Measurements from ENCODE around the gene MAMSTR. TPM values are rescaled to one million over a fixed set of nuclear protein-coding genes. Genes with fewer than 3 reads are reported as not detected.

Gene MAMSTR
- total RNA-seq, 1 donor from 2014 or later: 0.32 TPM

DNA sequence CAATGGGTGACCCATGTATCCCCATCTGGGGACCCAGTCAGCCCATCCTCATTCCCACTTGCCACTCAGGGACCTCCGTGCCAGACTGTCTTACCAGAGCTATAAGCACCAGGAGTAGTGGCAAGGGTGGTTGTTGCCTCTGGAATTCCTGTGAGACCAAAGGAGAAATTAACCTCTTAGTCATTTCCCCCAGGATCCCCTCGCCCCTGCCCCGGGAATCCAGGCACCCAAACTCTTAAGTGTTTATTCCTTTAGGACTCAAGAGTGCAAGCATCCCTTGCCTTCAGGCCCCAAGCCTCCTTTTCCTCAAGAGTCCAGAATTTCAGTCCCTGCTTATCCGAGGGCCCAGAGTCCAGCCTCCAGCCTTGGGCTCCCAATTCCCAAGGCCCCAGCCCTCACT, 55.9 kb downstream of the MAMSTR start:
- no peaks in the 10 kb centered on the region for H3K9me3 ChIP-seq
- no peaks in the 10 kb centered on the region for H3K4me1 ChIP-seq
- DNase-seq (ENCODE audit: low spot score in 2 of 2): no peak
- H3K36me3 ChIP-seq: no peaks in the 10 kb centered on the region
- TF ChIP-seq, protein P1, sequence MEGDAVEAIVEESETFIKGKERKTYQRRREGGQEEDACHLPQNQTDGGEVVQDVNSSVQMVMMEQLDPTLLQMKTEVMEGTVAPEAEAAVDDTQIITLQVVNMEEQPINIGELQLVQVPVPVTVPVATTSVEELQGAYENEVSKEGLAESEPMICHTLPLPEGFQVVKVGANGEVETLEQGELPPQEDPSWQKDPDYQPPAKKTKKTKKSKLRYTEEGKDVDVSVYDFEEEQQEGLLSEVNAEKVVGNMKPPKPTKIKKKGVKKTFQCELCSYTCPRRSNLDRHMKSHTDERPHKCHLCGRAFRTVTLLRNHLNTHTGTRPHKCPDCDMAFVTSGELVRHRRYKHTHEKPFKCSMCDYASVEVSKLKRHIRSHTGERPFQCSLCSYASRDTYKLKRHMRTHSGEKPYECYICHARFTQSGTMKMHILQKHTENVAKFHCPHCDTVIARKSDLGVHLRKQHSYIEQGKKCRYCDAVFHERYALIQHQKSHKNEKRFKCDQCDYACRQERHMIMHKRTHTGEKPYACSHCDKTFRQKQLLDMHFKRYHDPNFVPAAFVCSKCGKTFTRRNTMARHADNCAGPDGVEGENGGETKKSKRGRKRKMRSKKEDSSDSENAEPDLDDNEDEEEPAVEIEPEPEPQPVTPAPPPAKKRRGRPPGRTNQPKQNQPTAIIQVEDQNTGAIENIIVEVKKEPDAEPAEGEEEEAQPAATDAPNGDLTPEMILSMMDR (IDR thresholded peaks at IDR 0.05): no peak
- no peak overlapping the region for H3K27ac ChIP-seq
- intact Hi-C loops (cut with DNase I): no loop called here
- H3K4me3 ChIP-seq: no peak overlapping the region
- no peaks in the 10 kb centered on the region for H3K27me3 ChIP-seq

Other genes starting within 250 kb of the MAMSTR start
- gene LMTK3, start 207.9 kb downstream of the MAMSTR start, total RNA-seq: 0.11 TPM
- not detected for gene SULT2B1, start 167.6 kb downstream of the MAMSTR start, total RNA-seq
- gene SPACA4, start 113.0 kb downstream of the MAMSTR start, total RNA-seq: not detected
- gene FAM83E, start 104.6 kb downstream of the MAMSTR start, total RNA-seq: not detected
- gene RPL18, start 100.5 kb downstream of the MAMSTR start, total RNA-seq: 2,223 TPM
- 35.3 TPM for gene SPHK2, start 100.2 kb downstream of the MAMSTR start, total RNA-seq
- gene DBP, start 82.3 kb downstream of the MAMSTR start, total RNA-seq: 0.21 TPM
- gene CA11, start 73.5 kb downstream of the MAMSTR start, total RNA-seq: not detected
- gene NTN5, start 46.7 kb downstream of the MAMSTR start, total RNA-seq: not detected
- not detected for gene FUT2, start 23.8 kb downstream of the MAMSTR start, total RNA-seq
- gene RASIP1, start 20.9 kb upstream of the MAMSTR start, total RNA-seq: 85.9 TPM
- not detected for gene IZUMO1, start 27.2 kb upstream of the MAMSTR start, total RNA-seq
- 3.8 TPM for gene FUT1, start 32.9 kb upstream of the MAMSTR start, total RNA-seq
- not detected for gene FGF21, start 35.8 kb upstream of the MAMSTR start, total RNA-seq
- gene BCAT2, start 91.3 kb upstream of the MAMSTR start, total RNA-seq: 42.4 TPM
- gene HSD17B14, start 116.8 kb upstream of the MAMSTR start, total RNA-seq: 9.8 TPM
- gene PLEKHA4, start 148.9 kb upstream of the MAMSTR start, total RNA-seq: 237 TPM
- gene PPP1R15A, start 152.7 kb upstream of the MAMSTR start, total RNA-seq: 142 TPM
- not detected for gene TULP2, start 179.0 kb upstream of the MAMSTR start, total RNA-seq
- 505 TPM for gene NUCB1, start 180.6 kb upstream of the MAMSTR start, total RNA-seq
- not detected for gene DHDH, start 214.0 kb upstream of the MAMSTR start, total RNA-seq
- gene BAX, start 235.2 kb upstream of the MAMSTR start, total RNA-seq: 182 TPM
- 7,736 TPM for gene FTL, start 245.6 kb upstream of the MAMSTR start, total RNA-seq

Data from ascending aorta (tissue), 2 donors.